Activated CD4-positive, alpha-beta T cell treated with anti-CD3 and anti-CD28 coated beads, Interleukin-2, amount 50 U/mL, for 16 hours (primary cell): ENCODE results near the gene COL26A1.
"Not testable (repeated sequence)": the region's sequence is repeated elsewhere in the genome, so short reads cannot be mapped to it uniquely, and the experiment has no call there.

Experiments
- DNase-seq: peaks from one replicate; pipeline ENCODE4 v3.0.0-alpha.2; 2020

The COL26A1 gene

GRCh38 chr7:101602484-101603241 lies 240.0 kb downstream of the COL26A1 start:
- DNase-seq: peak; percentile 70

GRCh38 chr7:101604331-101604933 lies 241.8 kb downstream of the COL26A1 start:
- DNase-seq: no peak

- not testable (repeated sequence) for DNase-seq
Observed at GRCh38 chr7:101604934-101605332, 242.3 kb downstream of the COL26A1 start.

- no peak for DNase-seq
Observed at GRCh38 chr7:101605611-101606497, 243.2 kb downstream of the COL26A1 start.

GRCh38 chr7:101606498-101606923 lies 243.8 kb downstream of the COL26A1 start:
- no peak for DNase-seq
